GM18870 (cell line): ENCODE measurements around the gene SHOC2.

Experiments used
- ATAC-seq: cut with Tn5 transposase; IDR thresholded peaks from one replicate; pipeline ENCODE4 v1.9.1; 2021; ENCODE audit warnings: moderate library complexity; ENCODE audit not compliant: unreplicated experiment

SHOC2 gene

DNA sequence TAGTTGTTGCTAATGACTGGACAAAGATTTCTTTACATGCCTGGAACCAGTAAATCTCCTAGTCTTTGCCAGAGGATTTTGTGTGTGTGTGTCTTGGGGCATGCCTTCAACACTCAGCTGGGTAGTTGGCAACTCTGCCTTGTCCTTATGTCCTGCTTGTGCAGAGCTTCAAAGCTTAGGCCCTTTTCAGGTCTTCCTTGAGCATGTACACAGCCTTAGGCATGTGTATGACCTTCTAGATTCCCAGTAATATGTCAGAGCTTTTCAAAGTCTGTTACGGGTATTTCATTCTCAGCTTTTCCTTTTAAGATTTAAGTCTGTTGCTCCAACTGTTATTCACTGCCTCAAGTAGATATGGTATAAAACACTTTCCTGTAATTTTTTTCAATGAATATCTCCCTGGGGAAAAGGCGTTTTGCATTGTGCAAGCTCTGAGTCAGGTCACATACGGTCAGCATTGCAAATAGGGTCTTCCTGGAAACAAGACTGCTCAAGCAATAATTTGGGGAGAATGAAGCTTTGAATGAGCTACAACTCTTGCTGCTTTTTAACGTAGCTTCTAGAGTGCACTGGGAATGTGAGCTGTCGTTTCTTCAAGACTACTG lies 25.5 kb downstream of the SHOC2 start:
- ATAC-seq, result no peak

DNA sequence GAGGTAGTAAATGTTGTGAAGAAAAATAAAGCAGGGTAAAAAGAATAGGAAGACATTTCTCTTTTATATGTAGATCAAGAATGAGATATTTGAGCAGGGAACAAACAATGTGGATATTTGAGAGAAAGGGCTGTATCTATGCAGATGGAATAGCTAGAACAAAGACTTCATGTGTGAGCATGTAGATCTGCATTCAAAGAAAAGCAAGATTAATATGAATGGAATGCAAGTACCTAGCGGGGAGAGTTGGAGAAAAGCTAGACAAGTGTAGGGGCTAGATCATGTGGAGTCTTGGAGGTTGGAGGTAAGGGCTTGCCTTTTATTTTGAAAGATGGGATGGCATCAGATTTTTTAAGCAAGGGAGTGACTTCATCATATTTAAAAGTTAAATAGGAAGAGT lies 27.1 kb downstream of the SHOC2 start:
- ATAC-seq, result no peak

- no peak for ATAC-seq
Observed at GRCh38 chr10:110947061-110947595, 27.7 kb downstream of the SHOC2 start.

GRCh38 chr10:110951381-110951780 lies 32.0 kb downstream of the SHOC2 start:
- no peak for ATAC-seq

GRCh38 chr10:110957606-110958005 lies 38.2 kb downstream of the SHOC2 start:
- ATAC-seq, result no peak

GRCh38 chr10:110959379-110960332 lies 40.3 kb downstream of the SHOC2 start:
- ATAC-seq, result no peak

DNA sequence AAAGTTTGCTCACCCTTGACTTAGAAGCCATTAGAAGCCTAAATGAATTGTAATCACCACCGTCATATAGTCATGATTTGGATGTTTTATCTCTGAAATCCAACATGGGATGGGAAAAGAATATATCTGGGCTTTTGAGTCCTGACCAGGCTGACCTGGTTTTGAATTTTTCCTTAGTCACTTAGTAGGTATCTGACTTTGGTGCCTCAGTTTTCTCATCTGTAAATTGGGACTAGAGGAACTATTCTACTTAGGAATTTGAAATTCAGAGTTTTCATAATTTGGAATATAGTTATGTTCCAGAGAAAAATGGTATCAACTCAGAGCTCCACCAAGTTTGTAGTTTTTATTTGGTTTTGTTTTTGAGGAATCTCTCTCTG lies 40.9 kb downstream of the SHOC2 start:
- ATAC-seq, result no peak

- ATAC-seq, result no peak
Observed at GRCh38 chr10:110962443-110962842, 43.0 kb downstream of the SHOC2 start.

- no peak for ATAC-seq
Observed at GRCh38 chr10:110963162-110963561, 43.8 kb downstream of the SHOC2 start.

DNA sequence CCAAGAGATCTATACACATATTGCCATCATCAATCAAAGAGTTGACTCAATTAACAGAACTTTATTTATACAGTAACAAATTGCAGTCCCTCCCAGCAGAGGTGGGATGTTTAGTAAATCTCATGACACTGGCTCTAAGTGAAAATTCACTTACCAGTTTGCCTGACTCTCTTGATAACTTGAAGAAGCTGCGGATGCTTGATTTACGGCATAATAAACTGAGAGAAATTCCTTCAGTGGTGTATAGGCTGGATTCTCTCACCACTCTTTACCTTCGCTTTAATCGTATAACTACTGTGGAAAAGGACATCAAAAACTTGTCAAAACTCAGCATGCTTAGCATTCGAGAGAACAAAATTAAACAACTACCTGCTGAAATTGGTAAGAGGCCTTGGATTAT lies 45.3 kb downstream of the SHOC2 start:
- no peak for ATAC-seq

GRCh38 chr10:110965216-110965615 lies 45.8 kb downstream of the SHOC2 start:
- ATAC-seq, result no peak

DNA sequence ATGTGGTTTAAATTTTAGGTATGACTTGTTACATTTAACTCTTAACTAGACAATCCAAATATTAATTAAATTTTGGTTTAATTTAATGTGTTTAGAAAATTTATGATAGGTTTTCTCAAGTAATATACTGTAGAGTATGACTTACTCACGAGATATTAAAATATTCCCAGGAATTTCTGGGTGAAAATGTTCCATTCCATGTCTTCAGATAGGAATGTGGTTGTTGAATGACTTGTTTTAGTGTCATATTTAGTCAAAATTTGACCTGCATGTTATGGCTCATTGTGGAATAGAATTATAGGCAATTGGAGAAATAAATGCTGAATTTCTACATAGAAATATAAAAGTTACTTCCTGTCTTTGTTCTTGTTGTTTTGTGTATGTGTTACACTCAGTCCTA lies 46.7 kb downstream of the SHOC2 start:
- no peak for ATAC-seq

- no peak for ATAC-seq
Observed at GRCh38 chr10:110967009-110967630, 47.7 kb downstream of the SHOC2 start.

DNA sequence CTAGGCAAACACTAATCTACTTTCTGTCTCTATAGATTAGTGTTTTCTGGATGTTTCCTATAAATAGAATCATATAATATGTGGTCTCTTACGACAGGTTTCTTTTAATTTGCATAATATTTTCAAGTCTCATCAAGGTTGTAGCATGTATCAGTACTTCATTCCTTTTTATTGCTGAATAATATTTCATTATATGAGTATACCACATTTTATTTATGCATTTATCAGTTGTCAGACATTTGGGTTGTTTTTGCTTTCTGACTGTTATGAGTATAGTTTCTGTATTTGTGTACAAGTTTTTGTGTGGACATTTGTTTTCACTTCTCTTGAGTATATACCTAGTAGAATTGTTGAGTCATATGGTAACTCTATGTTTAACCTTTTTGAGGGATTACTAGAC lies 48.2 kb downstream of the SHOC2 start:
- peak; percentile 75 for ATAC-seq

DNA sequence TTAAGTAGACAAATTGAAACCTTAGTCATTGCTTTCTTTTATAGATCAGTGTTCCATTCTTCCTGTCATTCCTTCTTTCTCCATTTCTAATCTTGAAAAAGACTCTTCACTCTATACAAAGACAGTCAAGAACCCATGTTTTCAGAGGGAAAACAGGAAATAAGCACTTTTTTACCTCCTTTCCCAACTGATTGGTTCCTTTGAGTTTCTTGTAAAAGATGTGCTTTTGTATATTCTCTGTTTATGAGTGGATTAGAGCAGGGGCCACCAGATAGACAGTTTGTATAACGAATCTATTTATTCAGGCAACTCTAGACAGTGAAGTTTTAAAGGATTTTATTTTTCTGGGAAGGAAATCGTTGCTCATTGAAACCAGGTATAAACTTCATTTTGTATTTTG lies 49.8 kb downstream of the SHOC2 start:
- ATAC-seq, result no peak

- ATAC-seq, result no peak
Observed at GRCh38 chr10:110971638-110972037, 52.2 kb downstream of the SHOC2 start.

GRCh38 chr10:110972231-110973134 lies 53.1 kb downstream of the SHOC2 start:
- no peak for ATAC-seq

DNA sequence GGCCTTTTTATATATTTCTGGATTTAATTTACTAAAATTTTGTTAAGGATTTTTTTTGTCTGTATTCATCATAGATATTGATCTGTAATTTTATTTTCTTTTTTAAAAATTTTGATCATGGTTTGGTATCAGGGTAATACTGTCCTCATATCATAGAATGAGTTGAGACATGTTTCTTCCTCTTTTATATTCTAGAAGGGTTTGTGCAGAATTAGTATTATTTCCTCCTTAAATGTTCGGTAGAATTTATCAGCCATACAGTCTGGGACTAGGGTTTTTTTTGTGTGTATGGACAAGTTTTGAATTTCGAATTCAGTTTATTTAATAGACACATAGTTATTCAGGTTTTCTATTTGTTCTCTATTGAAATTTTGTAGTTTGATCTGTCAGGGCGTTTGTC lies 54.0 kb downstream of the SHOC2 start:
- ATAC-seq, result no peak

GRCh38 chr10:110976577-110976976 lies 57.2 kb downstream of the SHOC2 start:
- ATAC-seq, result no peak

GRCh38 chr10:110977662-110978061 lies 58.3 kb downstream of the SHOC2 start:
- no peak for ATAC-seq

DNA sequence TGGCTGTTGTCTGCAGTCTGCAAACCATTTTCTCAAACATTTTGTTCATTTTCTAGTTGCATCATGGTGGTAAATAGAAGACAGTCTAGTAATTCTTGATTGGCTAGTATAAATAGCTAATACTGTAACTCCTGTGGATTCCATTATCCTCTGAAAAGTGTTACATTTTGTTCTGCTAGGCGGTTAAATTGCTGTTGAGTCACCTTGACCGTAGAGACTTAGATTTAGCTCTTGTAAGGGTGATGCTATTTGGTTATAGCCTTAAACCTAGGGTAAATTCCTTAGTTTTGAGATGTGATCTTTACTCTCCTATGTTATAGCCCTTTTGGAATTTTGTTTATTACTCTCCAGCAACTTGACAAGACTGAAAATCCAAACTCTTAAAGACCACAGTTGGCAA lies 58.8 kb downstream of the SHOC2 start:
- ATAC-seq, result no peak
